Activated CD8-positive, alpha-beta memory T cell treated with anti-CD3 and anti-CD28 coated beads for 4 hours (primary cell): ENCODE measurements around the gene CIRBP.
"Not testable (repeated sequence)": the region's sequence is repeated elsewhere in the genome, so short reads cannot be mapped to it uniquely, and the experiment has no call there.

Experiments
- DNase-seq, 2 donors: peaks; one replicate each; pipeline ENCODE4 v3.0.0-alpha.2; 2020; ENCODE audit warnings: low read depth in 2 of 2

CIRBP gene

DNA sequence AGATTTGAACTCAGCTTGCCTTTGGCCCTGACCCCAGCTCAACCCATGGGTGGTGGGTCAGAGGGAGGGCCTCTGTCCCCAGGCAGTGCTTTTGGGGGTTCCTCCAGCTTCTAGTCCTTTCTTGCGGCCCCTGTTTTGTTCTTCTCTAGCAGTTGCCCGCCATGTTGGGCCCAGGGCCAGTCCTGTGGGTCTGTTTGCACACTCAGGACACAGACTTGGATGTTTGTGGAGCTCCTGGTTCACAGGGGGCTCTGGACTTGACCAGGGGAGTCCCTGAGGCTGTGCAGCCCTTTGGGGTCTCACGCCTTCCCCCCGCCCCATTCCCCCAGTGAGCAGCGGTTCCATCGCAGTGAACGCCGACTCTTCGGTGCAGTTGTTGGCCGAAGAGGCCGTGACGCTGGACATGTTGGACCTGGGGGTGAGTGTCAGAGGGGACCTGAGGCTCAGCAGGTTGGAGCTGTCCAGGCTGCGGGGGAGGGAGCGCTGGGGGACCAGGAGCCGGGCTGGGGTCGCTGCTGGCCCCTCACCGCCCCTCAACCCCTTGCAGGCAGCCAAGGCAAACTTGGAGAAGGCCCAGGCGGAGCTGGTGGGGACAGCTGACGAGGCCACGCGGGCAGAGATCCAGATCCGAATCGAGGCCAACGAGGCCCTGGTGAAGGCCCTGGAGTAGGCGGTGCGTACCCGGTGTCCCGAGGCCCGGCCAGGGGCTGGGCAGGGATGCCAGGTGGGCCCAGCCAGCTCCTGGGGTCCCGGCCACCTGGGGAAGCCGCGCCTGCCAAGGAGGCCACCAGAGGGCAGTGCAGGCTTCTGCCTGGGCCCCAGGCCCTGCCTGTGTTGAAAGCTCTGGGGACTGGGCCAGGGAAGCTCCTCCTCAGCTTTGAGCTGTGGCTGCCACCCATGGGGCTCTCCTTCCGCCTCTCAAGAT, 25.1 kb upstream of the CIRBP start:
- peak; percentile 73 to 82 for DNase-seq

DNA sequence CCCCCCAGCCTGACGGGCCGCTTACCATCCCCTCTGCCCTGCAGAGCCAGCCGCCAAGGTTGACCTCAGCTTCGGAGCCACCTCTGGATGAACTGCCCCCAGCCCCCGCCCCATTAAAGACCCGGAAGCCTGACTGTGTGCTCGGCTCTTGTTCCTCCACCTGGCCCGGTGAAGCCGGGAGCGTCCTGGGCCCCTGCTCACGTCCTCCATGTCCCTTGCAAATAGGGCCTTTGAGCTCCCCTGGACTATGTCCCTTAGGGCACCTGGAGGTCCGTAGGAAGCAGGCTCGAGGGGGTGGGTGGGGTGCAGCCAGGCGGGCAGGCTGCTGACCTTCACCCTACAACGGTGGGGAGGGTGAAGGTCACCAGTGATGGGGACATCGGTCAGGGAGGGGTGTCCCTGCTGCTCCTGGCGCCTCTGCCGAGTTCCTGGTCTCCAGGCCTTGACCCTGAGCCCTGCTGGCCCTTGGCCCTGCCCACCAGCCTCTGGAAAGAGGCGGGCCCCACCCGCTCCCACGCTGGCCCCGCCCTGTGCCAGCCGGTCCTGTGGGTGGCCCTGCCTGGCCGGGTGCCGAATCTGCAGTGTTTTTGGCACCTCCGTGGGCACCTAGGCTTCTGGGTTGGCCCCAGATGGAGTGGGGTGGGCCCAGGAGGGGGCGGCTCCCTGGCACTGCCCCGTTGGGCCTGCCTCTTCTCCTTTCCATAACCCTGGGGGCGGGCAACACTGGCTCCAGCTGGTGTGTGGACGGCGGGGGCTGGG, 24.3 kb upstream of the CIRBP start:
- DNase-seq, result no peak

DNA sequence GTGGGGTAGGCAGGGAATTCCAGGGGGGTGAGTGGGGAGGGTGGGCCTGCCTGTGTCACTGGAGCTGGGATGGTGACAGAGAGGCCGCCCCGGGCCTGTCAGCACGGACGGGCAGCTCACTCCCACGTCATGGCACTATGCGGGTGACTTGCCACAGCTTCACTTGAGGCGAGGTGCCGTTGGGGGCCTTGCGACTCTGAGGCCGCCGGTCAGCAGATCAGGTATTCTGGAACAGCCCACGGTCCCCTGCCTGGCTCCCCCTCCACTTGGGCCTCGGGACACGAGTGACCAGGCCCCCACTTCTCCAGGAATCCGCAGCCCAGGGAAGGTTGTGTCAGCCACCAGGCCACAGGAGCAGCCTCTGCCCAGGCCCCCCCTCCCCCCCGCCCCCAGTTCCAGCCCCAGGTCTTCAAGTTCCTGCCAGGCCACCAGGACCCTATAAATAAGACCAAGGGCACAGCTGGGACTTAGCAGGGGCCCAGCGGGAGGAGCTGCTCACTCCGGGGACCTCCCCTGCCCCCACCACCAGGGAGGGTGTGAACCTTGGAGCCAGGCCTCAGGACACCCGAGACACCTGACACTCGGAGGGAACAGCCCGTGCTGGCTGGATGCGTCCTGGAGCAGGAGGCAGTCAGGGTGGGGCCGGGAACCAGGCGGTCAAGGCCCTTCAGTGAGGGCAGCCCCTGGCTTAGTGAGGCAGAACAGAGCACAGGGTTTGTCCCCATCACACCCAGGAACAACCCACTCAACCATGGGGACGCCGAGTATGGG, 23.5 kb upstream of the CIRBP start:
- DNase-seq, result no peak

DNA sequence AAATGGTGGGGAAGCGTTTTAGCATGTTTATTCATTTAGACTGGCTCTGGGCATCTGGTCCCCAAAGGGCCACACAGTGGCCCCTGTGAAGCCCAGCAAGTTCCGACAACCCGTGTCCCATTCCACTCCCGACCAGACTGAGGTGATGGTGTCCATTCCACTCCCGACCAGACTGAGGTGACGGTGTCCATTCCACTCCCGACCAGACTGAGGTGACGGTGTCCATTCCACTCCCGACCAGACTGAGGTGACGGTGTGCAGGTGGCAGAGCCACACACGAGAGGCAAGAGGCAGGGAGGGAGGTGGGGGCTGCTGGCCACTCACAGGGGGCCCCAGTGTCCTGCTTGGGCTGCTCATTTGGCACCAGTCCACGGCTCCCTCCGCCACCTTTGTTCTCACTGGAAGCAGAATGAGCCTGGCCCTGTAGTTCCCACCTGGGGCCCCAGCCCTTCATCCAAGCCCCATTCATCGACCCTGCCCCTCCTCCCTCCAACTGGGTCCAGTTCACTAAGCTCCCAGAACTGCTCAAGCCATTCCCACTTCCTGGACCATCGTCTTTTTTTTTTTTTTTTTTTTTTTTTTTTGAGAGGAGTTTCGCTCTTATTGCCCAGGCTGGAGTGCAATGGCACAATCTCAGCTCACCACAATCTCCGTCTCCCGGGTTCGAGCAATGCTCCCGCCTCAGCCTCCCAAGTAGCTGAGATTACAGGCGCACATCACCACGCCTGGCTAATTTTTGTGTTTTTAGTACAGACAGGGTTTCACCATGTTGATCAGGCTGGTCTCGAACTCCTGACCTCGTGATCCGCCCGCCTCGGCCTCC, 22.7 kb upstream of the CIRBP start:
- DNase-seq, result not testable (repeated sequence)

DNA sequence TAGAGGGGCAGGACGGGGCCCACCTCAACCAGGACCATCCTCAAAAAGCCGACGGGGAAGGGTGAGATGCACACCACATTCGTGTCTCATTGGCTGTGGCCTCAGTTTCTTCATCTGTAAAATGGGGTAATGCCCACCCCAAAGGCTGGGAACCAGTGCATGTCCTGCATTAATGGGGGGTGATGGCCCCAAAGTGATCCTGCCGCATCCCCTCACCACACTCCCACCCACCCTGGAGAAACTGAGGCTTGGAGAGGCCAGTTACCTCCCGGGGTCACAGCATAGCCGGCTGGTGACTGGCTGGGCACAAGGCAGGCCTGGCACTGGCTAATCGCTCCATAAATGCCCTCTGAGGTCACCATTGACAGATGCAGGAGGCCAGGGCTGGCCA, 21.4 kb upstream of the CIRBP start:
- no peak for DNase-seq

DNA sequence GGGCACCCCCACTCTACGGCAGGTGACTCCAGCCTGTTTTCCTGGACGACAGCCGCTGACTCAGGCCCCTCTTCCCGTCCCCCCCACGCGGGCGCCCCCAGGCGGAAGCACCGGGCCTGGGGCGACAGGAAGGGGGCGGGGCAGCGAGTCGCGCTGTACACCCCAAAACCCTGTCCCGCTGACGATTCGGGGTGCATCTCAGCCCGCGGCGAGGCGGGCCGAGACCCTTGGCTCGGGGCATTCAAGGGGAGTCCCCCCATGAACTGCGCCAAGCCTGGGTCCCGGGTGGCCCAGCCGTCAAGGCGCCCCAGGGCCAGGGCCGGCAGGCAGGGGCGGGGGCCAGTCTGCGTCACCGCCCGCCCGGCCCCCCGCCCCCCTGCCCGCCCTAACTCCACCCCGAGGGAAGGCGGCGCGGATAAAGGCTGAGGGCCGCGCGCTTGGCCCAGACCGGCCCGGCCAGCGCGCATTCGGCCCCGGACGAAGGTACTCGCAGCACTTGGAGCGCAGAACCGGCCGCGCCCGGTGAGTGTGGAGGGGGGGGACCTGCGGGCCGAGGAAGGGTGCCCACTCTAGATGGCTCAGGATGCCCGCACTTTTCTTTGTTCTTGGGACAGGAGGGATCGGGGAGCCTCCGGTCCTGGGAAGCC, 20.9 kb upstream of the CIRBP start, which contains the start of gene MIDN:
MIDN (plus strand) TSS at position 445 of the 647 bp plus-strand sequence. CDS start 1,714 bp downstream, outside the sequence.
- DNase-seq, result no peak

DNA sequence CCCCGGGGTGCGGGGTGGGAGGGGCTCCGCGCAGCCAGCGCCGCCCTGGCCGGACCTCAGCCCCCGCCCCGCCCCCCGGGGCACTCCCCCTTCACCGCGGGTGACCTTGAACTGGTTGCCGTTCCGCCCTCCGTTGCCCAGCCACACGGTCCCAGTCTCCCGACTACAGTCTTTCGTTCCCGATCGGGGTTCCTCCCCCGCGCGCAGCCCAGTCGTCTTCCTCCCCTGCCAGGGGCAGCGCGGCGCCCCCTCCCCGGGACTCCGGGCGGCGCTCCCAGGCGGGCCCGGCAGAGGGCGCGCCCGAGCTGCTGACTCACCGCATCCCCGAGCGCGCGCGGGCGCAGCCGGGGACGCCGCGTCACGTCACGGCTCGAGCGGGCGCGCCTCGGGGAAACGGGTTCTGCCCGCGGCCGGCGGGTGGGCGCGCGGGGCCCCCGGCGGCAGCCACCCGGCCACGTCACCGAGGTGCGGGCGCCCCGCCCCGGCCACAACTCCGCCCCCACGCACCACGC, 20.3 kb upstream of the CIRBP start:
- DNase-seq, result peak; percentile 69 to 72

DNA sequence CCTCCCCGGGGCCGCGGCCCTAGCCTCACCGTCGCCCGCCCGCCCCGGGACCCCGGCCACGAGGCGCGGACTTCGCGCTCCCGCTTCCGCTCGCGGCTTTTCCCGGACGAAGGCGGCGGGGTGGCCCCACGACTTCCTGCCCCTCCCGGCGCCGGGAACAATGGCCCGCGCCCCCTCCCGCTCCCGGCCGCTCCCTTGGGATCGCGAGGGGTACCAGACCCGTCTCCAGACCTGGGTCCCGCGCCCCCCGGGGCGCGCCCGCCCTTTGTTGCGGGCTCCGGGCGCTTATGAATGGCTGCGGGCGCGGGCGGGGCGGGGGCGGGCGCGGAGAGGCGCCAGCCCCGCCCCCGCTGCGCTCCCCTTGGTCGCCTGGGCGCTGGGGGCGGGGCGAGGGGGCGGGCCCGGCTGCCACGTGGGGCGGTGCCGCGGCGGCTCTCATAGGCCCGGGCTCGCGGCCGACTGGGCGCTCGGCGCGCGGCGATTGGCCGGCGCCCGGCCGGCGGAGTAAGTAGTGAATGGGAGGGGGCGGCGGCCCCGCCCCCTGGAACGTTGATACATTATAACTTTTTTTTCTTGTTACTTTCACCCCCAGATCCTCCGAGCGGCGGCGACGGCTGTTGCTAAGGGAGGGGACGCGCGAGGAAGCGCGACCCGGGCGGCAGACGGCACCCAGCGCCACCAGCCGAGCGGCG, 19.7 kb upstream of the CIRBP start:
- peak; percentile 86 to 90 for DNase-seq

DNA sequence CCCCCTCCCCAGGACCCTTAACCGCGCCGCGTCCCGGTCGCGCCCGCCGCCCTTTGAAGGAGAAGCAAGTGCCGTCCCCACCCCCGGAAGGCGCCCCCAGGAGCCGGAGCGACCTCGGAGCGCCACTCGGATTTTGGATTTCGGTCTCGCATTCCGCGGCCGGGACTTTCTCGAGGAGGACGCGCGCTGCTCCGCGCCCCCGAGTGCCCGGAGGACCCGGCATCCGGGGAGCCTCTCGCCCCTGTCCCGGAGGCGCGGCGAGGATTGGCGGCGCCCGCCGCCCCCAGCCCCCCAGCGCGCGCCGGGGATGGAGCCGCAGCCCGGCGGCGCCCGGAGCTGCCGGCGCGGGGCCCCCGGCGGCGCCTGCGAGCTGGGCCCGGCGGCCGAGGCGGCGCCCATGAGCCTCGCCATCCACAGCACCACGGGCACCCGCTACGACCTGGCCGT, 19.1 kb upstream of the CIRBP start:
- DNase-seq, result no peak

DNA sequence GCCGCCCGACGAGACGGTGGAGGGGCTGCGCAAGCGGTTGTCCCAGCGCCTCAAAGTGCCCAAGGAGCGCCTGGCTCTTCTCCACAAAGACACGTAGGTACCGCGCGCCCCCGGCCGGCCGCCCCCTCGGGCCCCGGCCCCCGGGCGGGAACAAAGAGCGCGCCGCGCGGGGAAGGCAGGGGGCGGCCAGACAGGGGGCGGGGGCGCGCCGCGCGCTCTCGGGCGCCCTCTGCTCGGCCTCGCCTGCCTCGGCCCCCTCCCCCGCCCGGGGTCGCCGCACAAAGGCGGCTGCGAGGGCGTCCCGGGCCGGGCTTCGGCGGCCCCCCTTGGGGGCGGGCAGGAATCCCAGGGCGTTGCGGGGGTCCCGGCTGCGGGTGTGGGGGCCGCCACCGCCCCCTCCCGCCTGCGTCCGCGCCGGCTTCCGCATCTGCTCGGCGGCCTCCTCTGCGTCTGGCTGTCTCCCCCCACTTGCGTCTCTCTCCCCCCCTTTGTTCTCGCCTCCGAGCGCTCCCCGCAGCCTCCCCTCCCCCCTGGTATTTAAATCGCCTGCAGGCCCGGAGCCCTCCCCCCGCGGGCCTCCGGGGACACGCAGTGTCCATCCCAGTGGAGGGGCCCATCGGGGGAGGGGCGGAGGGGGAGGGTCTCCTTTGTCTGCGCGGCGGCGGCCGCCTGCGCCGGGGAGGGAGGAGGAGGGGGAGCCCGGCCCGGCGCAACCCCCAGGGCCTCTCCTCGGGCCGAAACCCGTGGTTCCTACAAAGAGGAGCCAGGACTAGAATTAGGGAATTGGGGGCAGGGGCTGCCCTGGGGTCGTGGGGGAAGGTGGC, 18.5 kb upstream of the CIRBP start:
- DNase-seq, result no peak

DNA sequence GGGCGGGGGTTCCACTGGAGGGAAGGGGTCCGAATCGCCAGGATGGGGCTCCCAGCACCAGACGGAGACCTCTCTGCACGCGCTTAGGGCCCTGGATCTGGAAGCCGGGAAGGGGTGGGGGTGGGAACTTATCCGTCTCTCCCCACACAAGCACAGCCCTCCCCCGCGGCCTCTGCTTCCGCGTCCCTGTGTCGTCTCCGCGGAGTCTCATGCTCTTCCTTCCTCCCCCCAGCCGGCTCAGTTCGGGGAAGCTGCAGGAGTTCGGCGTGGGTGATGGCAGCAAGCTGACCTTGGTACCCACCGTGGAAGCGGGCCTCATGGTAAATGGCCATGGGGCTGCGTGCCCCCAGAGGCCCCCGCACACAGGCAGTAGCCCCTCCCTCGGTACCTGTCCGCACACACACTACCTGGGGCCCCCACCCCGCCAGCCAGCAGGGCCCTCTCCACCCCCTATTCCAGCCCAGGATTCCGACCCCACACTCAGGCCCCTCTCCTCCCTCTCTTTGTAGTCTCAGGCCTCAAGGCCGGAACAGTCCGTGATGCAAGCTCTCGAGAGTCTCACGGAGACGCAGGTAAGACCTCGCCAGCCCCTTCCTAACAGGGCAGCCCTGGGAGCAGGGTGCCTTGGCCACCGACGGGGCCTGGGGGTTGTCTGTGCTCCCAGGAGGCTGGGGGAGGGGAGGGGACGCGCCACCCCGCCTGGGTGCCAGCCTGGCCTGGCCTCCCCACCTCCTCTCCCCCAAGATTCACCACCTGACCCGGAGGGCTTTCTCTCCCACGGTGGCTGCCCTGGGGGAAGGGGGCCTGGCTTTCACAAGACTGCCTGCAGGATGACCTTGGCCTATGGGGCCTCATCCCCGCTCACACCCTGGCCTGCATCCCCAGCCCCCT, 17.6 kb upstream of the CIRBP start:
- no peak for DNase-seq

DNA sequence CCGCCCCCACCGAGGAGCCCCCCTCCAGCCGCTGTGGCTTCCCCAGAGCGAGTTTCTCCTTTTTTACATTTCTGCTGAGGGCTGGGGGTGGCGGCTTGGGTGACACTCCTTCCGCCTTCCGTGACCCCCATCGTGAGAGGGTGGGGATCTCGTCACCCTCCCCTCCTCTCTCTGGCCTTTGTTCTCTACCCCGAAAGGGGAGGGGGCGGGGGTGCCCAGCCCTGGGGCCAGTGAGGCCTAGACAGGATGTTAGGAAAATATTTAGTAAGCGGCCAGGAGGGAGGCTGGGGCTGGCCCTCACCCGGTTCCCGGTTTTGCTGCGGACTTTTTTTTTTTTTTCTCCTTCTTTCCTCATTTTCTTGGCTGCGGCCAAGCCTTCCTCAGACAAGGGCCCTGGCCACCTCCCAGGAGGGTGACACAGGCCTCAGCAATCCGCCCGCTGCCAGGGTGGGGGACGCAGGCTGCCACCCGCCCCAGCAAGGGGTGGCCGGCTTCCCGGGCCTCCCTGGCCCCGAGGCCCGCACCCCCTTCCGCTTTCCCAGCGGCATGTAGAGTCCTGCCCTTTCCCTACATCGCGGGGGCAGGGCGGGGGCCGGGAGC, 16.8 kb upstream of the CIRBP start:
- DNase-seq, result no peak

DNA sequence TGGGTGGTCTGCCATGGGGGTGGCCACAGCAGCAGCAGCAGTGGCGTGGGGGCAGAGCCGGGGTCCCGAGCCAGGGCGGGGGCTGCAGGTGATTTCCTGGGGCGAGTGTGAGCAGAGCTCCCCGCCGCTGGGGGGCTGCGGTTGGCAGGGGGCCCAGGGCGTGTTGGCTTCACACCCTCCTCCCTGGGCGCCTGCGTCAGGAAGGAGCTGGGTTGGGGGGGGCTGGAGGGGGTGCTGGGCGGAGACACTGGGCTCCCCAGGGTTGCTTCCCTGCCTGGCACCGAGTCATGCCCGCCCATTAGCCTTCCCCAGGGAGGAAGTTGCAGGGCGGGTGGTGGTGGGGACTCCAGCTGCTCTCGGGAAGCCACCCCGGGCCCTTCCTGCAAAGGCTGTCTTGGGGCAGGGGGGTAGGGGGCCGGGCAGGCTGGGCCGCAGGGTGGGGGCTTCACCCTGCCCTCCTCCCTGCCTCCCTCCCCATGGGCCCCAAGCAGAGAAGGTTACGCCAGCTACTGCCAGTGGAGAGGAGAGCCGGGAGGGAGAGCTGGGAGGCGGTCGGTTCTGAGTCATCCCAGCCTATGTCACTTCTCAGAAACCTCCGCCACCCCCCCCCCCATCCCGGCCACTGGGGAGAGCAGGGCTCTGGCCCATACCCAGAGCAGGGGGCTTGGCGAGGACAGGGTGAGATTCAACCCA, 16.2 kb upstream of the CIRBP start:
- no peak for DNase-seq

DNA sequence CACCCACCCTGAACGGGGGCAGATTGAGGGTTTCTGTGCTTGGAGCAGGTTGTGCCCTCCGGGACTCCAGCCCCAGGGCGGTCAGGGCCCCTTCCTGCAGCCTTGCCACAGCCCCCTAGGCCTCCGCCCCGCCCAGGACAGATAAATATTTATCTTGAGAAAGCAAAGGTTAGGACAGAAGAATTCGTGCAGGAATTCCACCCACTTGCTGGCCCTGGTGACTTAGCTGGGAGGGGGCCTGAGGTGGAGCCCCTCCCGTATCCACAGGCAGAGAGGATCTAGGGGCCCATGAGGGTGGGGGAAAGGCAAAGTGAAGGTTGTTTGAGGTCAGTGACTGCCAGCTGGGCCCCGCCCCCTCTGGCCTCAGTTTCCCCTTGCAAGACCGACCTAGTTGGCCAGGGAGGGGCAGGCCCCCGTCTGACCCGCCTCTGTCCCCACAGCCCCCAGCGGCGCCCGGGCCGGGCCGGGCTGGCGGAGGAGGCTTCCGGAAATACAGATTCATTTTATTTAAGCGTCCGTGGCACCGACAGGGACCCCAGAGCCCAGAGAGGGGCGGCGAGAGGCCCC, 15.5 kb upstream of the CIRBP start:
- no peak for DNase-seq

DNA sequence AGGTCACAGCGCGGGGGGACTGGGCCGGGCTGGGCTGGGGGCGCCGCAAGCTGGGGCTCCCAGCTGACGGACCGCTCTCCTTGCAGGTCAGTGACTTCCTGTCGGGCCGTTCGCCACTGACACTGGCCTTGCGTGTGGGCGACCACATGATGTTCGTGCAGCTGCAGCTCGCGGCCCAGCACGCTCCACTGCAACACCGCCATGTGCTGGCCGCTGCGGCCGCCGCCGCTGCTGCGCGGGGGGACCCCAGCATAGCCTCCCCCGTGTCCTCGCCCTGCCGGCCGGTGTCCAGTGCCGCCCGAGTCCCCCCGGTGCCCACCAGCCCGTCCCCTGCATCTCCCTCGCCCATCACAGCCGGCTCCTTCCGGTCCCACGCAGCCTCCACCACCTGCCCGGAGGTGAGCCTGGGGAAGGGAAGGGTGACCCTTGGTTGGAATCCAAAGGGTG, 15.0 kb upstream of the CIRBP start:
- no peak for DNase-seq

DNA sequence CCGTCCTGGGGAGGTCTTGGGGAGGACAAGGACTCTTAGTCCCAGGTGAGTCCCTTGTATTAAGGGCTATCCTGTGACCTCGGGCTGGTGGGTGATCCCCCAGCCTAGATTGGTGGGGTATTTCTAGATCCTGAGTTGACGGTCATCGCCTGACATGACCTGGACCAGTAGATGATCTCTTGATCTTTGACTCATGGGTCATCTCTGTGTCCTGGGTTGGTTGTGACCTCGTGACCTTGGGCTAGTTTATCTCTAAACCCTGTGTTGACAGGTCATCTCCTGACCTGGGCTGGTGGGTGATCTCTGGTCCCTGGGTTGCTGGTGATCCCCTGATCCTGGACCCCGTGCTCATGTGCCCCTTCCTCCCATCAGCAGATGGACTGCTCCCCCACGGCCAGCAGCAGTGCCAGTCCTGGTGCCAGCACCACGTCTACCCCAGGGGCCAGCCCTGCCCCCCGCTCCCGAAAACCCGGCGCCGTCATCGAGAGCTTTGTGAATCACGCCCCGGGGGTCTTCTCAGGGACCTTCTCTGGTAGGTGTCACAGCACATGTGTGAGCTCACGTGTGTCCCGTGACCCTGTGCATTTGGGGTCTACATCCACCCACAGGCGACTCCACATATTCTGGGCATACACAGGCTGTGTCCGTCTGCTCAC, 14.5 kb upstream of the CIRBP start:
- no peak for DNase-seq
